Left ventricle myocardium inferior (tissue), 1 donor: ENCODE results near the gene NEDD4L. TPM values are rescaled to one million over a fixed set of nuclear protein-coding genes. Genes with fewer than 3 reads are reported as not detected.

Source experiments
- DNase-seq: peaks from one replicate; pipeline ENCODE4 v3.0.0-alpha.2; 2020
- H3K27ac ChIP-seq: fragments of 200-600 bp; replicated peaks from 2 replicates; pipeline ENCODE4 v1.8.0; 2021
- H3K27me3 ChIP-seq: fragments of 200-600 bp; 2 replicates; pipeline ENCODE4 v1.8.0; 2021; ENCODE audit warnings: low read depth
- H3K36me3 ChIP-seq: fragments of 200-600 bp; 2 replicates; pipeline ENCODE4 v1.8.0; 2021
- H3K4me1 ChIP-seq: fragments of 200-600 bp; 2 replicates; pipeline ENCODE4 v1.8.0; 2021
- H3K4me3 ChIP-seq: fragments of 200-600 bp; 2 replicates; pipeline ENCODE4 v1.8.0; 2021; ENCODE audit warnings: mild to moderate bottlenecking, moderate library complexity
- H3K9me3 ChIP-seq: fragments of 200-600 bp; replicated peaks from 2 replicates; pipeline ENCODE4 v1.8.0; 2021
- intact Hi-C: fragments of 100-400 bp; cut with micrococcal nuclease; formaldehyde crosslinking; loops from one replicate; pipeline ENCODE4 v1.11.0; 2022
- total RNA-seq: library from RNA; stranded (reverse); fragmentation: NEBNext Ultra II Directional; extraction: Animal tissue kit (Norgen Biotek cat#: 25700); gene quantifications from one replicate; pipeline ENCODE4 v1.2.1, GENCODE V29; 2021
- TF ChIP-seq, protein P1 (sequence below): fragments of 200-600 bp; IDR thresholded peaks from 2 replicates; pipeline ENCODE4 v1.8.0; 2021; ENCODE audit warnings: antibody characterized with exemption, mild to moderate bottlenecking, borderline replicate concordance
- donor health status: DM: no; HTN: yes; CAD: no; lungs with severe emphysema.

NEDD4L gene
- total RNA-seq, 1 donor from 2014 or later: 45.8 TPM

DNA sequence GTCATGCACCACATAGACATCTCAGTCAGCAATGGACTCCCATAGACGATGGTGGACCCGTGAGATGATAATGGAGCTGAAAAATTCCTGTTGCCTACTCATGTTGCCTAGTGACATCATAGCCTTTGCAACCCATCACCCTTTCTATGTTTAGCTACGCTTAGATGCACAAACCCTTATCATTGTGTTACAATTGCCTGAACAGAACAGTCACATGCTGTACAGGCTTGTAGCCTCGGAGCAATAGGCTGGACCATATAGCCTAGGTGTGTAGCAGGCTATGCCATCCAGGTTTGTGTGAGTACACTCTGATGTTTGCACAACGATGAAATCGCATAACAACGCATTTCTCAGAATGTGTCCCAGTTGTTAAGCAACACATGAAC lies 363.2 kb downstream of the NEDD4L start:
- H3K4me3 ChIP-seq: no peak overlapping the region
- H3K27ac ChIP-seq: no peak overlapping the region
- peaks cover 20% of the 10 kb centered on the region for H3K4me1 ChIP-seq
- H3K27me3 ChIP-seq: no peaks in the 10 kb centered on the region
- H3K36me3 ChIP-seq: no peaks in the 10 kb centered on the region
- TF ChIP-seq, protein P1, sequence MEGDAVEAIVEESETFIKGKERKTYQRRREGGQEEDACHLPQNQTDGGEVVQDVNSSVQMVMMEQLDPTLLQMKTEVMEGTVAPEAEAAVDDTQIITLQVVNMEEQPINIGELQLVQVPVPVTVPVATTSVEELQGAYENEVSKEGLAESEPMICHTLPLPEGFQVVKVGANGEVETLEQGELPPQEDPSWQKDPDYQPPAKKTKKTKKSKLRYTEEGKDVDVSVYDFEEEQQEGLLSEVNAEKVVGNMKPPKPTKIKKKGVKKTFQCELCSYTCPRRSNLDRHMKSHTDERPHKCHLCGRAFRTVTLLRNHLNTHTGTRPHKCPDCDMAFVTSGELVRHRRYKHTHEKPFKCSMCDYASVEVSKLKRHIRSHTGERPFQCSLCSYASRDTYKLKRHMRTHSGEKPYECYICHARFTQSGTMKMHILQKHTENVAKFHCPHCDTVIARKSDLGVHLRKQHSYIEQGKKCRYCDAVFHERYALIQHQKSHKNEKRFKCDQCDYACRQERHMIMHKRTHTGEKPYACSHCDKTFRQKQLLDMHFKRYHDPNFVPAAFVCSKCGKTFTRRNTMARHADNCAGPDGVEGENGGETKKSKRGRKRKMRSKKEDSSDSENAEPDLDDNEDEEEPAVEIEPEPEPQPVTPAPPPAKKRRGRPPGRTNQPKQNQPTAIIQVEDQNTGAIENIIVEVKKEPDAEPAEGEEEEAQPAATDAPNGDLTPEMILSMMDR: no peak
- intact Hi-C loops: loop anchor here (10.0 kb wide), 1 partner anchor 88 kb away; no protein-coding TSS in a partner anchor
- no peaks in the 10 kb centered on the region for H3K9me3 ChIP-seq
- no peak for DNase-seq

DNA sequence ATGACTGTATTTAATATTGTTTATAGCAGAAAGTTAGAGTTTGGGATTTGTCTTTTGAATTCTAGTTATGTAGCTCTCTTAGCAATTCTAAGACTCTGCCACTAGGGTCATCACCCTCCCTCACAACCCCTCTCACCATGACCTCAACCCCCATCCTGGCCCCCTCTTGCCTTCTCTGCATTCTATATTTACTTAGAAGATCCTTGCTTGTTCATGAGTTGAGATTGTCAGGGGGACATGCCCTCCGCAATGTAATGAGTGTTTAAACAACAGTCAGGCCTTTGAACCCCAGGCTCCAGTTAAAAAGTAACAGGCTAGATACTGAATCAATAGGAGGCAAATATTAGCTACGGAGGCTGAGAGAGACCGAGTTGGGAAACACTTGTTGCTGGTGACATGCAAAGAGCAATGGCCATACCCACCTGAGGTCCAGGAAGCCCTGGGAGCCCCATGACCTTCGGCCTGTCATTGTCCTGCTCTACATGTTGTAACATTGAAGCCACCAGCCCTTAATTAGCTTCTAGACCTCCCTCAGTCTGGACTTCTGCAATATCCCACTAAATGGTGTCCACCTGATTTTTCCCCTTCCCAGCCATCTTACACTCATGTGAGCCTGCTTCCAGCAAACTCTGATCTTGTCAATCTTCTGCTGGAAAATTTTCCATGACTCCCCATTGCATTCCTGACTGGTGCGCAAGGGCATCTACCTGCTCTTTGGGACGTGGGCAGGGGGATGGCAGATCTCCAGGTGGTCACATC lies 363.8 kb downstream of the NEDD4L start:
- H3K27me3 ChIP-seq: no peaks in the 10 kb centered on the region
- H3K9me3 ChIP-seq: no peaks in the 10 kb centered on the region
- no peaks in the 10 kb centered on the region for H3K36me3 ChIP-seq
- peaks cover 15% of the 10 kb centered on the region for H3K4me1 ChIP-seq
- DNase-seq: no peak
- no peak overlapping the region for H3K27ac ChIP-seq
- TF ChIP-seq, protein P1: no peak
- no peak overlapping the region for H3K4me3 ChIP-seq
- intact Hi-C loops: loop anchor here (10.0 kb wide), 1 partner anchor 87 kb away; no protein-coding TSS in a partner anchor

GRCh38 chr18:58408665-58409064 lies 364.6 kb downstream of the NEDD4L start:
- intact Hi-C loops: loop anchor here (10.0 kb wide), 1 partner anchor 86 kb away; no protein-coding TSS in a partner anchor

GRCh38 chr18:58409802-58410445 lies 365.9 kb downstream of the NEDD4L start:
- TF ChIP-seq, protein P1: no peak
- Histone ChIP-seq H3K9me3 (no peaks in the 10 kb centered on the region), H3K27me3 (peaks cover 5% of the 10 kb centered on the region), H3K36me3 (no peaks in the 10 kb centered on the region), H3K27ac (no peak overlapping the region), H3K4me1 (peaks cover 7% of the 10 kb centered on the region), H3K4me3 (no peak overlapping the region)
- no peak for DNase-seq
- intact Hi-C loops: loop anchor here (10.0 kb wide), 1 partner anchor 85 kb away; no protein-coding TSS in a partner anchor

More at GRCh38 chr18:58408665-58409064, 364.6 kb downstream of the NEDD4L start:
- Histone ChIP-seq H3K4me1 (peaks cover 7% of the 10 kb centered on the region), H3K4me3 (no peak overlapping the region), H3K27me3 (no peaks in the 10 kb centered on the region), H3K27ac (no peak overlapping the region), H3K36me3 (no peaks in the 10 kb centered on the region), H3K9me3 (no peaks in the 10 kb centered on the region)
- DNase-seq: no peak
- TF ChIP-seq, protein P1: no peak

- Histone ChIP-seq H3K27me3 (peaks cover 10% of the 10 kb centered on the region), H3K27ac (no peak overlapping the region), H3K4me3 (no peak overlapping the region), H3K4me1 (peaks cover 7% of the 10 kb centered on the region), H3K36me3 (no peaks in the 10 kb centered on the region), H3K9me3 (no peaks in the 10 kb centered on the region)
- DNase-seq: no peak
- intact Hi-C loops: no loop called here
- TF ChIP-seq, protein P1: no peak
Measured at GRCh38 chr18:58411323-58411722, 367.3 kb downstream of the NEDD4L start.
